ENCODE measurements around the gene ERBIN. TPM values are rescaled to one million over a fixed set of nuclear protein-coding genes. Genes with fewer than 3 reads are reported as not detected.

ERBIN gene
- polyA plus RNA-seq, 2 of the 4 experiments (the other 2 are of a cell fraction) = 24.3 to 57.7 TPM

DNA sequence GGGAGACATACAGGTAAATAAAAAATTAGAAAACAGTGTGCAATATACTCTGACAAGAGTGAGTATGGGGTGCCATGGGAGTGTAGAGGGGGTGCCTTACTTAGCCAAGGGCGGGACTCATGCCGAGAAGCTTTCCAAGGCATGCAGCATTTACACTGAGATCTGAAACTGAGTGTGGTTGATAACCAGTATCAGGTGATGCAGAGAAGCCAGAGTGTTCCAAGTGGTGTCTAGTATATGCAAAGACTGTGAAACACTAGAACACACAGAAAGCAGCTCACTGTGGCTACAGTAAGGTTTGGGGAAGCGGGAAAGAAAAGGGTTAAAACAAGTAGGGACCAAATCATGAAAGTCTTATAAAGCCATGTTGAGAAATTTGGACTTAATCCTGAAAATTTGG lies 30.5 kb upstream of the ERBIN start:
- WGBS (ENCODE audit: missing lambda C conversion rate) = 95% methylated on average over 3 of the region's 3 CpGs
- FAIRE-seq = no peak

DNA sequence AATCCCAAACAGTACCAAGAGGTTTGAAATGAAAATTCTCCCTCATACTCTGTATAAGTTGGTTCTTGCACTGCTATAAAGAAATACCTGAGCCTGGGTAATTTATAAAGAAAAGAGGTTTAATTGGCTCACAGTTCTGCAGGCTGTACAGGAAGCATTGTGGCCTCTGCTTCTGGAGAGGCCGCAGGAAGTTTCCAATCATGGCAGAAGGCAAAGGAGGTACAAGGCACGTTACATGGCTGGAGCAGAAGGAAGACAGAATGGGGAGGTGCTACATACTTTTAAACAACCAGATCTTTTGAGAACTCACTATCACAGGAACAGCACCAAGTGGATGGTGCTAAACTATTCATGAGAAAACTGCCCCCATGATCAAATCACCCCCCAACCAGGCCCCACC lies 25.6 kb upstream of the ERBIN start:
- ATAC-seq (no peak), FAIRE-seq (no peak), DNase-seq (ENCODE audit: low read depth in 1 of 2, low spot score in 1 of 2) (no peak)
- ChIA-PET POLR2A (no interaction called here), CTCF (no interaction called here)
- Histone ChIP-seq H3K27ac (no peak overlapping the region), H3K4me2 (no peak overlapping the region), H3K4me3 (no peak overlapping the region), H3K4me1 (no peaks in the 10 kb centered on the region), H3K9me3 (no peaks in the 10 kb centered on the region)
- TF ChIP-seq FOSL2 (IDR thresholded peaks at IDR 0.05) (no peak), FOSL2 (CRISPR knock-in tag; IDR thresholded peaks at IDR 0.05) (no peak), NFE2L2 (conservative IDR thresholded peaks at IDR 0.05; ENCODE audit: low read length) (no peak)
- 88% methylated on average over 2 of the region's 2 CpGs for WGBS (ENCODE audit: missing lambda C conversion rate)

More for the DNA sequence above, 30.5 kb upstream of the ERBIN start:
- TF ChIP-seq, protein P1, sequence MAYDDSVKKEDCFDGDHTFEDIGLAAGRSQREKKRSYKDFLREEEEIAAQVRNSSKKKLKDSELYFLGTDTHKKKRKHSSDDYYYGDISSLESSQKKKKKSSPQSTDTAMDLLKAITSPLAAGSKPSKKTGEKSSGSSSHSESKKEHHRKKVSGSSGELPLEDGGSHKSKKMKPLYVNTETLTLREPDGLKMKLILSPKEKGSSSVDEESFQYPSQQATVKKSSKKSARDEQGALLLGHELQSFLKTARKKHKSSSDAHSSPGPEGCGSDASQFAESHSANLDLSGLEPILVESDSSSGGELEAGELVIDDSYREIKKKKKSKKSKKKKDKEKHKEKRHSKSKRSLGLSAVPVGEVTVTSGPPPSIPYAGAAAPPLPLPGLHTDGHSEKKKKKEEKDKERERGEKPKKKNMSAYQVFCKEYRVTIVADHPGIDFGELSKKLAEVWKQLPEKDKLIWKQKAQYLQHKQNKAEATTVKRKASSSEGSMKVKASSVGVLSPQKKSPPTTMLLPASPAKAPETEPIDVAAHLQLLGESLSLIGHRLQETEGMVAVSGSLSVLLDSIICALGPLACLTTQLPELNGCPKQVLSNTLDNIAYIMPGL (CRISPR knock-in tag; IDR thresholded peaks at IDR 0.05; ENCODE audit: borderline replicate concordance) = no peak
- TF ChIP-seq ZSCAN20 (CRISPR knock-in tag; IDR thresholded peaks at IDR 0.05) (no peak), FOSB (CRISPR knock-in tag; IDR thresholded peaks at IDR 0.05) (no peak), MAZ (IDR thresholded peaks at IDR 0.05; ENCODE audit: borderline replicate concordance, low read depth, low read length) (no peak), ESRRA (IDR thresholded peaks at IDR 0.05; ENCODE audit: borderline replicate concordance, low read length) (no peak), SMC3 (IDR thresholded peaks at IDR 0.05) (no peak), HDAC2 (IDR thresholded peaks at IDR 0.05) (no peak), POLR2A (IDR thresholded peaks at IDR 0.05; ENCODE audit: low read length) (no peak), ZNF302 (CRISPR knock-in tag; IDR thresholded peaks at IDR 0.05) (no peak), PHF8 (IDR thresholded peaks at IDR 0.05; ENCODE audit: borderline replicate concordance, low read depth) (no peak), JUN (IDR thresholded peaks at IDR 0.05) (no peak), RAD21 (conservative IDR thresholded peaks at IDR 0.05 in 1 of 2, IDR thresholded peaks at IDR 0.05 in 1 of 2) (no peak), BHLHE40 (IDR thresholded peaks at IDR 0.05; ENCODE audit: low read depth, low read length) (no peak)
- TF ChIP-seq, protein P2, sequence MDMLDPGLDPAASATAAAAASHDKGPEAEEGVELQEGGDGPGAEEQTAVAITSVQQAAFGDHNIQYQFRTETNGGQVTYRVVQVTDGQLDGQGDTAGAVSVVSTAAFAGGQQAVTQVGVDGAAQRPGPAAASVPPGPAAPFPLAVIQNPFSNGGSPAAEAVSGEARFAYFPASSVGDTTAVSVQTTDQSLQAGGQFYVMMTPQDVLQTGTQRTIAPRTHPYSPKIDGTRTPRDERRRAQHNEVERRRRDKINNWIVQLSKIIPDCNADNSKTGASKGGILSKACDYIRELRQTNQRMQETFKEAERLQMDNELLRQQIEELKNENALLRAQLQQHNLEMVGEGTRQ (IDR thresholded peaks at IDR 0.05) = no peak
- TF ChIP-seq, protein P3, sequence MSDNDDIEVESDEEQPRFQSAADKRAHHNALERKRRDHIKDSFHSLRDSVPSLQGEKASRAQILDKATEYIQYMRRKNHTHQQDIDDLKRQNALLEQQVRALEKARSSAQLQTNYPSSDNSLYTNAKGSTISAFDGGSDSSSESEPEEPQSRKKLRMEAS (IDR thresholded peaks at IDR 0.05) = no peak
- TF ChIP-seq, protein P4, sequence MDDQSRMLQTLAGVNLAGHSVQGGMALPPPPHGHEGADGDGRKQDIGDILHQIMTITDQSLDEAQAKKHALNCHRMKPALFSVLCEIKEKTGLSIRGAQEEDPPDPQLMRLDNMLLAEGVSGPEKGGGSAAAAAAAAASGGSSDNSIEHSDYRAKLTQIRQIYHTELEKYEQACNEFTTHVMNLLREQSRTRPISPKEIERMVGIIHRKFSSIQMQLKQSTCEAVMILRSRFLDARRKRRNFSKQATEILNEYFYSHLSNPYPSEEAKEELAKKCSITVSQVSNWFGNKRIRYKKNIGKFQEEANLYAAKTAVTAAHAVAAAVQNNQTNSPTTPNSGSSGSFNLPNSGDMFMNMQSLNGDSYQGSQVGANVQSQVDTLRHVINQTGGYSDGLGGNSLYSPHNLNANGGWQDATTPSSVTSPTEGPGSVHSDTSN (IDR thresholded peaks at IDR 0.05) = no peak
- Histone ChIP-seq H3K4me2 (no peak overlapping the region), H3K4me1 (no peaks in the 10 kb centered on the region), H3K9me3 (no peaks in the 10 kb centered on the region), H3K27ac (no peak overlapping the region), H3K4me3 (no peak overlapping the region)
- POLR2A ChIA-PET = no interaction called here
- CTCF ChIA-PET = interaction anchor here (1.2 kb wide), 1 partner anchor 153 kb away, joined by 3 read pairs; no protein-coding TSS in a partner anchor
- no peak for DNase-seq (ENCODE audit: low read depth in 1 of 2, low spot score in 1 of 2)
- ATAC-seq = no peak

DNA sequence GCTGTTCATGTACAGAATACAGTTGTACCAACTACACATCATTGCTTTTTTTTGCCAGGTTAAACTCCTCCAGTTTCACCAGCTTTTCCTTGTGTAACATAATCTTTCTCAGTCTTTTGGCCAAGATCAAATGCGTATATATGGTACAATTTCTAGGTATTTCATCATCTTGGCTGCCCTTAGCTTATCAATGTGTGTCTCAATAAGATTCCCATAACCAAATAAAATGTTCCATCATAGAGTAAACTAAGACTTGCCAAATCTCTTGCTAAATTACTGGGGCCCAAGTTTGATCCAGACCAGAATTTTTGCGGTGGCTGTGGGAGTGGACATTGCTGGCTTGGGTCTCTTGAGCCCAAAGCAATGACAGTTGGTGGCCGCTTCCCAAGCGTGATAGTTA lies 24.3 kb upstream of the ERBIN start:
- H3K4me1 ChIP-seq = no peaks in the 10 kb centered on the region
- no peak overlapping the region for H3K4me3 ChIP-seq
- 91% methylated on average over 4 of the region's 4 CpGs for WGBS (ENCODE audit: missing lambda C conversion rate)
- no peak overlapping the region for H3K4me2 ChIP-seq
- TF ChIP-seq NR3C1 (IDR thresholded peaks at IDR 0.05) (no peak), RAD21 (conservative IDR thresholded peaks at IDR 0.05 in 1 of 2, IDR thresholded peaks at IDR 0.05 in 1 of 2) (no peak), HEYL (CRISPR knock-in tag; IDR thresholded peaks at IDR 0.05) (no peak), CBX2 (IDR thresholded peaks at IDR 0.05; ENCODE audit: borderline replicate concordance, low read depth) (no peak)
- ATAC-seq = no peak
- ChIA-PET CTCF (no interaction called here), POLR2A (no interaction called here)
- no peak overlapping the region for H3K27ac ChIP-seq
- no peaks in the 10 kb centered on the region for H3K9me3 ChIP-seq
- FAIRE-seq = no peak
- no peak for DNase-seq (ENCODE audit: low read depth in 1 of 2, low spot score in 1 of 2)

Data from A549 (cell line).